SH-SY5Y (cell line): Measurements from ENCODE around the gene PVR.

Source experiments
- GATA2 ChIP-seq: IDR thresholded peaks from 2 replicates; pipeline ENCODE4 v1.6.1; 2011; ENCODE audit warnings: mild to moderate bottlenecking, low read depth, low read length
- GATA3 ChIP-seq: IDR thresholded peaks from 2 replicates; pipeline ENCODE4 v1.6.1; 2011; ENCODE audit warnings: low read depth, mild to moderate bottlenecking, low read length, moderate library complexity

DNA sequence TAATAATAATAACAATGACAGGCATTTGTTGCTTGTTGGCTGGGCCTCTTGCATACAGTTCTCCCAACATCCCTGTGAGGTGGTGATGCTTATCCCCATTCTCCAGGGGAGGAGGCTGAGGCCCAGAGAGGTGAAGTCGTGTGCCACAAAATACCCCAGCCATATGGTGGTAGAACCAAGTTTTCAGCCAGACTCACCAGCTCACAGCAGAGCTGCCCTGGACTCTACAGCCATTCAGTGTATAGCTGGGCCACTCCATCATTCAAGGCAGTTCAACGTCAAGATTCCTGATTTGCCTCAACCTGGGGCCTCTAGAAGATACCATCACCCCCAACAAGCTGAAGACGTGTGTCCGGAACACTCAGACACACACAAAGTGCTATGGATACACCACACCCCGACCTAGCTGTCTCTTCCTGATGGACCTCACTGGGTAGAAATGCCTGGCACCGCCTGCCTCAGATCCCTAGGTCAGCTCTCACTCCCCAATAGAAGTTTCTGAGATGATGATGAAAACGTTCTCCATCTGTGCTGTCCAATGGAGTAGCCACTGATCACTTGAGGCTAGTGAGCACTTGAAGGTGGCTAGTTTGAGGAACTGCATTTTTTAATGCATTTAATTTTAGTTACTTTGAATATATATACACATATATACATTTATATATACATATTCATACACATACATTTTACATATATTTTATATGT is 23.3 kb downstream of the PVR start:
- no peak for TF ChIP-seq GATA2
- no peak for TF ChIP-seq GATA3
